Small intestine (tissue), 16 donors: Measurements from ENCODE around the gene SMARCC2. TPM values are rescaled to one million over a fixed set of nuclear protein-coding genes. Genes with fewer than 3 reads are reported as not detected.

Experiments
- DNase-seq, 2 donors: peaks; one replicate each; pipeline versions ENCODE4 v3.0.0 to v3.0.0-alpha.2; 2013
- FAIRE-seq: peaks from 2 replicates; lab custom pipeline; 2012; peaks lifted over from hg19 to GRCh38; lab: Jason Lieb, UNC
- H3K27ac ChIP-seq, 3 donors: one replicate each; pipeline ENCODE4 v1.5.1; 2013; ENCODE audit warnings: low read length in 2 of 3, mild to moderate bottlenecking in 2 of 3, control low read depth in 1 of 3, inconsistent platforms in 1 of 3, low read depth in 1 of 3, moderate library complexity in 1 of 3
- H3K27me3 ChIP-seq, 3 donors: one replicate each; pipeline ENCODE4 v1.6.1; 2013; ENCODE audit warnings: low read length in 3 of 3, inconsistent platforms in 1 of 3; ENCODE audit not compliant: control insufficient read depth in 3 of 3, insufficient read depth in 3 of 3
- H3K36me3 ChIP-seq, 3 donors: one replicate each; pipeline ENCODE4 v1.6.1; 2013; ENCODE audit warnings: low read length in 3 of 3, inconsistent platforms in 1 of 3, low read depth in 1 of 3, mild to moderate bottlenecking in 1 of 3, moderate library complexity in 1 of 3; ENCODE audit not compliant: control insufficient read depth in 3 of 3, insufficient read depth in 2 of 3
- H3K4me1 ChIP-seq, 3 donors: one replicate each; pipeline ENCODE4 v1.6.1; 2013; ENCODE audit warnings: low read length in 2 of 3, inconsistent platforms in 1 of 3, low read depth in 1 of 3, mild to moderate bottlenecking in 1 of 3, moderate library complexity in 1 of 3; ENCODE audit not compliant: control insufficient read depth in 3 of 3, insufficient read depth in 2 of 3
- H3K4me3 ChIP-seq, 3 donors: one replicate each; pipeline ENCODE4 v1.5.1; 2013; ENCODE audit warnings: low read length in 3 of 3, control low read depth in 1 of 3, inconsistent platforms in 1 of 3, low read depth in 1 of 3, mild to moderate bottlenecking in 1 of 3, moderate library complexity in 1 of 3
- H3K9me3 ChIP-seq, 2 donors: one replicate each; pipeline ENCODE4 v1.6.1; 2013; ENCODE audit warnings: low read depth in 1 of 2, low read length in 1 of 2; ENCODE audit not compliant: control insufficient read depth in 2 of 2, insufficient read depth in 1 of 2
- WGBS, 3 donors: extraction: QIAGEN DNeasy Blood & Tissue Kit; methylation state at CpG; one replicate each; pipeline ENCODE4 v1.1.7; 2013; 5-methylcytosine and 5-hydroxymethylcytosine counted together
- long read RNA-seq, 10 donors: transcript quantifications; one replicate each; lab custom pipeline, GENCODE V29; 2026
- polyA plus RNA-seq, 4 donors: library from polyadenylated mRNA; stranded (reverse) in 3 of 4; unstranded in 1 of 4; fragments of 200-250 nt in 3 of 4; fragments of 120-200 nt in 1 of 4; gene quantifications; one replicate each; pipeline versions ENCODE4 v1.2.1 to v1.2.3, GENCODE V29; 2013
- donor health status: healthy with polysubstance abuse.
- donor health status: control.
- donor health status: control.
- donor health status: Bipolar disorder and iron deficiency.
- donor health status: healthy.

Gene SMARCC2
- 10 to 100 TPM; 18.6 to 67.5 (median 25.7) TPM for polyA plus RNA-seq
- long read RNA-seq, donor 1, full-length matches to known transcripts: 2 of 43 reads
- long read RNA-seq, donor 1, partial matches to known transcripts: 41 of 43 reads
- long read RNA-seq, donor 1, other reads (novel, unspliced or antisense): 0 of 43 reads
- long read RNA-seq, donor 2: 0 reads
- long read RNA-seq, donor 3, partial matches to known transcripts: 8 of 8 reads
- long read RNA-seq, donor 3, other reads (novel, unspliced or antisense): 0 of 8 reads
- long read RNA-seq, donor 4: 0 reads
- long read RNA-seq, donor 5: 0 reads
- long read RNA-seq, donor 6, full-length matches to known transcripts: 2 of 7 reads
- long read RNA-seq, donor 6, partial matches to known transcripts: 5 of 7 reads
- long read RNA-seq, donor 6, other reads (novel, unspliced or antisense): 0 of 7 reads
- long read RNA-seq, donor 7: 0 reads
- long read RNA-seq, donor 8, partial matches to known transcripts: 0 of 1 reads
- long read RNA-seq, donor 8, other reads (novel, unspliced or antisense): 0 of 1 reads
- long read RNA-seq, donor 9: 0 reads
- long read RNA-seq, donor 10, partial matches to known transcripts: 26 of 27 reads
- long read RNA-seq, donor 10, other reads (novel, unspliced or antisense): 0 of 27 reads

DNA sequence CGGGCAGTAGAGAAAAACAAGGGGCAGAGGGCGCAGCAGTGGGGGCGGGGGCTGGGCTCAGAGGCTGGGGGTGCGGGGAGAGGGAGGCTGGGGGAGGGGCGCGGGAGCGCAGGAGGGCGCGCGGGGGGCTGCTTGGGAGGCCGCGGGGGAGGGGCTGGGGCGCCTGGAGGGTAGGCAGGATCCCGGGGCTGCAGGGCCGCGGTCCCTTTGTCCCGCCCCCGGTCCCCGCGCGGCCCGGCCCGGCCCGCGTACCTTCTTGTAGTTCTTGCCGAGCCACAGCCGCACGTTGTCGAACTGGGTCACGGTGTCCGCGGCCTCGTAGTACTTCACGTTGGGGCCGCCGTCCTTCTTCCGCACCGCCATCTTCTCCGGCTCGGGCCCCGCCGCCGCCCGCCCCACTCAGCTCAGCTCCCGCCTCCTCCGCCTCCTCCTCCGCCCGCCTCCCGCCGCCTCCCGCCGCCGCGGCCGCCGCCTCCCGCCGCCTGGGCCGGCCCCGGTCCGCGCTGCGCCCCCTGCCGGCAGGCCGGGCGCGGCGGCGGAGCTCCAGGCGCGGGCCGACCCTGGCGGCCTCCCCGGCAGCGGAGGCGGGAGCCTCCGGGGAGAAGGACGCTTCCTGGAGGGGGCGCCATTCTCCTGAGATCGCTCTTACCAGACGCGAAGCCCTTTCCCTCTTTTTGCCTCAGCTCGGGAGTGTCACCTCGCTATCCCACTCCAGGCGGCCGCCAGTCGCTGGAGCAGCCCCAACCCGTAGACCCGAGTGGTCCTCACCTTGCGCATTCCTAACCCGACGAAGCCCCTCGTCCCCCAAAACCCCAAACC lies at the start of gene SMARCC2:
SMARCC2 (minus strand) TSS at position 385 of the 819 bp plus-strand sequence; CDS start at position 363, 22 bp downstream.
- FAIRE-seq (no peak), DNase-seq (peak; percentile 88 to 95)
- Histone ChIP-seq H3K27ac (peak within 1 kb of the TSS; percentile 81 to 97 (median 89)), H3K27me3 (no peaks in the 10 kb centered on the region), H3K36me3 (peaks cover 0 to 20% (median 7%) of the 10 kb centered on the region in 3 donors), H3K4me1 (peaks cover 2 to 12% (median 7%) of the 10 kb centered on the region in 3 donors), H3K9me3 (no peaks in the 10 kb centered on the region), H3K4me3 (peak within 1 kb of the TSS; percentile 86 to 95 (median 89))
- WGBS, 3 donors: 0 to 1% (median 0%) methylated on average over 32 to 93 of the region's 93 CpGs

DNA sequence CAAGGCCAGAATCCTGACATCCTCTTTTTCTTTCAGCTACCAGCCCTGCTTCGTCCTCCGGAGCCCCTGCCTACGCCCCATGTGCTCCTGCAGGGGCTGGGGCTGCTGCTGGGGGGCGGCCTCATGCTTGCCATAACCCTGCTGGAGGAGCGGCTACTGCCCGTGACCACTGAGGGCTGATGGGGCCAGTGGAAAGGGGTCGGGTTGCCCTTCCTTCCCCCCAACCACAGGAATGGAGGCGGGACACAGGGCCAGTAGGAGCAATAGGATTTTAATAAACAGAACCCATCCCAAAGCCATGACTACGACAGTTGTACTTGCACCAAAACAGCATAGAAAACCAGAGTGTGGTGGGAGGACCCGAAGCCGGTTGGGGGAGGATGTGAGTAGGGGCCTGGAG lies 48.3 kb upstream of the SMARCC2 start:
- Histone ChIP-seq H3K4me1 (peaks cover 0 to 4% (median 0%) of the 10 kb centered on the region in 3 donors), H3K36me3 (peaks cover 3 to 85% (median 21%) of the 10 kb centered on the region in 3 donors), H3K4me3 (no peak overlapping the region), H3K27me3 (no peaks in the 10 kb centered on the region), H3K27ac (no peak overlapping the region), H3K9me3 (no peaks in the 10 kb centered on the region)
- FAIRE-seq (no peak), DNase-seq (no peak)
- 73 to 82% (median 78%) methylated on average over 10 to 11 of the region's 11 CpGs for WGBS, 3 donors

DNA sequence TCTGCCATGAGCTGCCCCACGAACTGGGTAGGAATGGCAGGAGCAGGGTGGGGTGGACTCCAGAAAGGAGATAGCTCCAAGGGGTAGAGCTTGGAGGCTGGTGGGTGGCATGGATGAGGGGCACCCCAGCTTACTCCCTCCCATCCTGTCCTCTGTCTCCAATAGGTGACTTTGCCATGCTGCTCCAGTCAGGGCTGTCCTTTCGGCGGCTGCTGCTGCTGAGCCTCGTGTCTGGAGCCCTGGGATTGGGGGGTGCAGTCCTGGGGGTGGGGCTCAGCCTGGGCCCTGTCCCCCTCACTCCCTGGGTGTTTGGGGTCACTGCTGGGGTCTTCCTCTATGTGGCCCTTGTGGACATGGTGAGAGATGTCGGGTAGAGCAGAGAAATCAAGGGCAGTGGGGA lies 47.7 kb upstream of the SMARCC2 start:
- H3K36me3 ChIP-seq: peaks cover 3 to 82% (median 20%) of the 10 kb centered on the region in 3 donors
- 41 to 66% (median 63%) methylated on average over 3 to 5 of the region's 5 CpGs for WGBS, 3 donors

DNA sequence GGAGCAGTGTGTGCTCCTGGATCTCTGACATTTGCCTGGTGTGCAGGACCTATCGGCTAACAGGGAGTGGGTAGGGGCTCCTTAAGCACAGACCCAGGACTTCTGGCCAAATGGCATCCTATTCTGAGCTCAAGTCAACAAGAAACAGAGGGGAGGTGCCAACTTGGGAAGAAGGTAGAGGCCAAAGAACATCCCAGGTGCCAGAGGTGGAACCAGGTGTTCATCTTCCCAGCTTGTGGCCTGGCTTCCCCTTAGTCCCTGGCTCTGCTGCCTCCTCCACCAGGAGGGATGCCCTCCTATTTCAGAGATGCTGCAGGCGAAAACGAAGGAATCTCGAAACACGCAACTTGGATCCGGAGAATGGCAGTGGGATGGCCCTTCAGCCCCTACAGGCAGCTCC lies 46.8 kb upstream of the SMARCC2 start:
- H3K27ac ChIP-seq: no peak overlapping the region
- peaks cover 3 to 73% (median 13%) of the 10 kb centered on the region in 3 donors for H3K36me3 ChIP-seq
- H3K4me1 ChIP-seq: peaks cover 0 to 7% (median 0%) of the 10 kb centered on the region in 3 donors
- H3K9me3 ChIP-seq: no peaks in the 10 kb centered on the region
- FAIRE-seq (no peak), DNase-seq (no peak)
- 90 to 95% (median 95%) methylated on average over 6 of the region's 6 CpGs for WGBS, 3 donors
- H3K4me3 ChIP-seq: no peak overlapping the region
- no peaks in the 10 kb centered on the region for H3K27me3 ChIP-seq

More for the DNA sequence above, 47.7 kb upstream of the SMARCC2 start:
- Histone ChIP-seq H3K27ac (no peak overlapping the region), H3K4me3 (no peak overlapping the region), H3K27me3 (no peaks in the 10 kb centered on the region), H3K9me3 (no peaks in the 10 kb centered on the region), H3K4me1 (peaks cover 0 to 7% (median 0%) of the 10 kb centered on the region in 3 donors)
- FAIRE-seq: no peak
- no peak for DNase-seq

DNA sequence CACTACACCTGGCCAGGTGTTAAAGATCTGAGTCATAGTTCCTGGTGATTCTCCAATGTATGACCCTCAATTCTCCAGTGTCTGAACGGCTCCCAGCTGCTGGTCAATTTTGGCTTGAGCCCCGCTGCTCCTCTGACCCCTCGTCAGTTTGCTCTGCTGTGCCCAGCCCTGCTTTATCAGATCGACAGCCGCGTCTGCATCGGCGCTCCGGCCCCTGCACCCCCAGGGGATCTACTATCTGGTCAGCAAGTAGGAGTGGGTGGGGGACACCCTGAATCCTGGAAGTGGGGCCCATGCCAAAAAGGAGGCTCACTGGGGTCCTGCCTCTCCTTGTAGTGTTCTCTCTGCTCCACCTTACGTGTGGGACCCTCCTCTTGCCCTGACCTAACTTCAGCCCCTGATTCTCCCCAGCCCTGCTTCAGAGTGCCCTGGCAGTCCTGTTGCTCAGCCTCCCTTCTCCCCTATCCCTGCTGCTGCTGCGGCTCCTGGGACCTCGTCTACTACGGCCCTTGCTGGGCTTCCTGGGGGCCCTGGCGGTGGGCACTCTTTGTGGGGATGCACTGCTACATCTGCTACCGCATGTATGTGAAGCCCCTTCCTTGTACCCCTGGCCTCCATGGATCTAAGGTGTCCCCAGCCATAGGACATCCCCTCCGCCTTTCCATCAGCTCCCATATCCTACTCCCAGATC lies 45.6 kb upstream of the SMARCC2 start:
- peaks cover 1 to 62% (median 7%) of the 10 kb centered on the region in 3 donors for H3K36me3 ChIP-seq
- H3K9me3 ChIP-seq: no peaks in the 10 kb centered on the region
- WGBS, 3 donors: 67 to 75% (median 75%) methylated on average over 16 of the region's 16 CpGs
- FAIRE-seq (no peak), DNase-seq (no peak)
- H3K4me1 ChIP-seq: peaks cover 0 to 11% (median 0%) of the 10 kb centered on the region in 3 donors
- no peaks in the 10 kb centered on the region for H3K27me3 ChIP-seq
- no peak overlapping the region for H3K4me3 ChIP-seq
- no peak overlapping the region for H3K27ac ChIP-seq

DNA sequence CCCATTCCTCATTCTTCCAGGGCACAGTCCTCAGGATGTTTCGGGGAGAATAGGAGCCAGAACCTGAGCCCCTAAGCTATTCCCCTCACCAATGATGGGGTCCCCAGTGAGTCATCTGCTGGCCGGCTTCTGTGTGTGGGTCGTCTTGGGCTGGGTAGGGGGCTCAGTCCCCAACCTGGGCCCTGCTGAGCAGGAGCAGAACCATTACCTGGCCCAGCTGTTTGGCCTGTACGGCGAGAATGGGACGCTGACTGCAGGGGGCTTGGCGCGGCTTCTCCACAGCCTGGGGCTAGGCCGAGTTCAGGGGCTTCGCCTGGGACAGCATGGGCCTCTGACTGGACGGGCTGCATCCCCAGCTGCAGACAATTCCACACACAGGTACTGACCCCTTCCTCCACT lies 41.9 kb upstream of the SMARCC2 start:
- peaks cover under 1 to 32% (median 3%) of the 10 kb centered on the region in 3 donors for H3K36me3 ChIP-seq
- H3K9me3 ChIP-seq: no peaks in the 10 kb centered on the region
- 31 to 61% (median 43%) methylated on average over 10 to 11 of the region's 11 CpGs for WGBS, 3 donors
- H3K4me1 ChIP-seq: peaks cover 0 to 25% (median 0%) of the 10 kb centered on the region in 3 donors
- FAIRE-seq (no peak), DNase-seq (no peak)
- H3K27ac ChIP-seq: peak overlapping the region; percentile 65 to 91 (median 84)
- no peaks in the 10 kb centered on the region for H3K27me3 ChIP-seq
- H3K4me3 ChIP-seq: peak overlapping the region in 2 of 3 donors; percentile 65 to 70

DNA sequence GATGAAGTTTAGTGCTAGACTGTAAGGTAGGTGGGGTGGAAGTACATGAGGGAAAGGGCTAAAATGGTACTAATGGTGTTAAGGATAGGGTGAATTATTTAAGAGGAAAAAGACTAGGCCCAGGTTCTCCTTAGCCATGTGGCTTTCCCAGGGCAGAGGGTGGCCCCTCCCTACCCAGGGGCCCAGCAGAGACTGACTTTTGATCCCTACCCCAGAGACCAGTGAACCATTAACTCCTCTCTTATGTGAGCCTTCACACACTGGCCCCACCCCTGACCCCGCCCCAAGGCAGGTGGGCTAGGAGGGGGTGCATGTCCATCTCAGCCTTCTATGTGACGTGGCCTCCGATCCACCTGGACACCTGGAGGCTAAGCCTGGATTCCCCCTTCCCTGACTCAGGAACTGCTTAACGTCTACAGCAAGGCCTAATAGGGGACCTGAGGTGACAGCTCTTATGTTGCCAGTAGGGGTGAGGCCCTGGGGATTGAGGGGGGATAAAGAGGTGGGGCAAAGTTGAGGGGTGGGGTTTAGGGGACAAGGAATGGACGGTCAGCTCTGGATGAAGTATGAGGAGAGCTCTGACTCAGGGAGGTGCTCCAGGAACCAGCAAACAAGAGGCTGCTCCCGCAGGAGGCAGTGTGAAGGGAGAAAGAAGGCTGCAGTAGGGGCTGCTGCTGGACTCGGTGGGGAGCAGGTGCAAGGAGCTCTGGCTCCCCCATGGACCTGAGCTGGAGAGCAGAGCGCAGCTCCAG lies 41.3 kb upstream of the SMARCC2 start:
- H3K9me3 ChIP-seq: no peaks in the 10 kb centered on the region
- DNase-seq: peak; percentile 96 to 97
- peak overlapping the region in 2 of 3 donors; percentile 65 to 70 for H3K4me3 ChIP-seq
- peak overlapping the region; percentile 89 to 91 (median 91) for H3K27ac ChIP-seq
- 14 to 54% (median 34%) methylated on average over 8 of the region's 8 CpGs for WGBS, 3 donors
- no peak for FAIRE-seq
- H3K27me3 ChIP-seq: no peaks in the 10 kb centered on the region
- peaks cover 0 to 32% (median 3%) of the 10 kb centered on the region in 3 donors for H3K36me3 ChIP-seq
- peaks cover 0 to 25% (median 0%) of the 10 kb centered on the region in 3 donors for H3K4me1 ChIP-seq
